H1 (cell line): ENCODE data around the gene ARRB1. TPM values are rescaled to one million over a fixed set of nuclear protein-coding genes. Genes with fewer than 3 reads are reported as not detected.
A peak's percentile ranks its signal among the peaks of the same experiment; 100 is the strongest.

Experiments used
- CTCF ChIA-PET: fragments of 300-600 bp; sonication (Branson Sonifier 250); formaldehyde crosslinking; loops from one replicate; lab custom pipeline; 2021; ENCODE audit not compliant: partially characterized antibody; lab: Charles Lee
- POLR2A ChIA-PET: fragments of 300-600 bp; sonication (Branson Sonifier 250); formaldehyde crosslinking; loops from one replicate; lab custom pipeline; 2021; ENCODE audit warnings: inconsistent platforms; ENCODE audit not compliant: partially characterized antibody; lab: Charles Lee
- DNase-seq, 2 experiments: peaks; one replicate each; pipeline versions ENCODE4 v3.0.0 to v3.0.0-alpha.2; 2010 to 2022; ENCODE audit warnings: low spot score in 2 of 2, low read depth in 1 of 2, mixed read lengths in 1 of 2
- FAIRE-seq: peaks from 2 replicates; lab custom pipeline; 2011; peaks lifted over from hg19 to GRCh38; lab: Jason Lieb, UNC
- H2AFZ ChIP-seq: 2 replicates; pipeline ENCODE4 v1.8.1; 2012; ENCODE audit warnings: low read length, inconsistent platforms
- H2AK5ac ChIP-seq: 2 replicates; pipeline ENCODE4 v1.6.1; 2013; ENCODE audit warnings: low read depth, low read length
- H2BK120ac ChIP-seq: replicated peaks from 2 replicates; pipeline ENCODE3; 2013; ENCODE audit warnings: low read depth, low read length, inconsistent platforms
- H2BK12ac ChIP-seq: 2 replicates; pipeline ENCODE4 v1.6.1; 2013; ENCODE audit warnings: low read depth, low read length
- H2BK15ac ChIP-seq: 2 replicates; pipeline ENCODE4 v1.6.1; 2013; ENCODE audit warnings: low read length
- H2BK20ac ChIP-seq: 2 replicates; pipeline ENCODE4 v1.6.1; 2013; ENCODE audit warnings: low read length
- H2BK5ac ChIP-seq: 2 replicates; pipeline ENCODE4 v1.6.1; 2013; ENCODE audit warnings: low read depth, low read length
- H3K14ac ChIP-seq: 2 replicates; pipeline ENCODE4 v1.6.1; 2013; ENCODE audit warnings: inconsistent platforms; ENCODE audit not compliant: insufficient read length
- H3K18ac ChIP-seq: 2 replicates; pipeline ENCODE4 v1.6.1; 2013; ENCODE audit warnings: low read length; ENCODE audit errors: extremely low read depth
- H3K23ac ChIP-seq: 2 replicates; pipeline ENCODE4 v1.6.1; 2013; ENCODE audit warnings: inconsistent platforms; ENCODE audit not compliant: insufficient read length
- H3K23me2 ChIP-seq: 2 replicates; pipeline ENCODE4 v1.6.1; 2013; ENCODE audit warnings: low read depth, low read length
- H3K27ac ChIP-seq: 2 replicates; pipeline ENCODE4 v1.6.1; 2011; ENCODE audit warnings: low read depth, low read length, inconsistent platforms
- H3K27me3 ChIP-seq, 4 experiments: replicated peaks in 1 of 4; 1 replicate in 1 of 4; 2 replicates in 3 of 4; pipeline versions ENCODE4 v1.6.1 to v1.8.1; 2011 to 2013; ENCODE audit warnings: low read length in 3 of 4, mild to moderate bottlenecking in 3 of 4, inconsistent platforms in 2 of 4, mixed read lengths in 2 of 4, moderate library complexity in 1 of 4; ENCODE audit not compliant: control insufficient read depth in 3 of 4, insufficient read depth in 3 of 4; ENCODE audit errors: extremely low read depth in 1 of 4
- H3K36me3 ChIP-seq, 4 experiments: 2 replicates each; pipeline versions ENCODE4 v1.6.1 to v1.8.1; 2011 to 2013; ENCODE audit warnings: mild to moderate bottlenecking in 4 of 4, low read length in 3 of 4, moderate library complexity in 2 of 4, control low read depth in 1 of 4, inconsistent platforms in 1 of 4; ENCODE audit not compliant: insufficient read depth in 4 of 4, control insufficient read depth in 2 of 4
- H3K4ac ChIP-seq: replicated peaks from 2 replicates; pipeline ENCODE3; 2013; ENCODE audit warnings: low read length, low read depth, mixed read lengths, inconsistent platforms; ENCODE audit not compliant: insufficient read length
- H3K4me1 ChIP-seq, 4 experiments: replicated peaks in 1 of 4; 1 replicate in 1 of 4; 2 replicates in 3 of 4; pipeline versions ENCODE4 v1.6.1 to v1.8.1; 2011 to 2013; ENCODE audit warnings: low read length in 3 of 4, inconsistent platforms in 2 of 4, mixed read lengths in 1 of 4; ENCODE audit not compliant: insufficient read depth in 4 of 4, control insufficient read depth in 3 of 4
- H3K4me2 ChIP-seq, 2 experiments: 2 replicates each; pipeline versions ENCODE4 v1.6.1 to v1.8.1; 2011 to 2013; ENCODE audit warnings: low read depth in 2 of 2, low read length in 2 of 2, control low read depth in 1 of 2, inconsistent platforms in 1 of 2, mild to moderate bottlenecking in 1 of 2; ENCODE audit not compliant: insufficient read depth in 1 of 2
- H3K4me3 ChIP-seq, 4 experiments: fragments of 200-600, 300-600 bp in 1 of 4; sonication (generic), shearing (Covaris generic), sonication (Bioruptor Twin) in 1 of 4; 2 replicates each; pipeline versions ENCODE4 v1.5.1 to v1.8.1; 2011 to 2016; ENCODE audit warnings: low read length in 4 of 4, low read depth in 3 of 4, control low read depth in 2 of 4, inconsistent platforms in 2 of 4, mild to moderate bottlenecking in 2 of 4, mixed read lengths in 1 of 4, moderate library complexity in 1 of 4; ENCODE audit not compliant: insufficient read depth in 2 of 4; ENCODE audit errors: extremely low read depth in 1 of 4
- H3K56ac ChIP-seq: replicated peaks from 2 replicates; pipeline ENCODE3; 2013; ENCODE audit warnings: low read depth, mild to moderate bottlenecking, mixed read lengths, low read length, inconsistent platforms; ENCODE audit not compliant: insufficient read length
- H3K79me1 ChIP-seq: 2 replicates; pipeline ENCODE4 v1.6.1; 2013; ENCODE audit warnings: low read depth, low read length, control low read depth
- H3K79me2 ChIP-seq, 2 experiments: 2 replicates each; pipeline versions ENCODE4 v1.6.1 to v1.8.1; 2012 to 2013; ENCODE audit warnings: low read length in 2 of 2, mild to moderate bottlenecking in 2 of 2, inconsistent platforms in 1 of 2; ENCODE audit not compliant: insufficient read depth in 2 of 2, control insufficient read depth in 1 of 2
- H3K9ac ChIP-seq, 4 experiments: replicated peaks in 1 of 4; 1 replicate in 1 of 4; 2 replicates in 3 of 4; pipeline versions ENCODE4 v1.6.1 to v1.8.1; 2011 to 2013; ENCODE audit warnings: low read depth in 3 of 4, low read length in 3 of 4, control low read depth in 2 of 4, mild to moderate bottlenecking in 2 of 4, moderate library complexity in 2 of 4, inconsistent platforms in 1 of 4; ENCODE audit errors: extremely low read depth in 1 of 4
- H3K9me3 ChIP-seq, 2 experiments: 2 replicates each; pipeline versions ENCODE4 v1.6.1 to v1.8.1; 2012 to 2013; ENCODE audit warnings: mild to moderate bottlenecking in 2 of 2, moderate library complexity in 2 of 2, control low read depth in 1 of 2, inconsistent platforms in 1 of 2, low read depth in 1 of 2, low read length in 1 of 2, mixed read lengths in 1 of 2; ENCODE audit not compliant: insufficient read depth in 2 of 2
- H4K20me1 ChIP-seq, 2 experiments: replicated peaks in 1 of 2; 2 replicates each; pipeline versions ENCODE3 to v1.8.1; 2011 to 2013; ENCODE audit warnings: inconsistent platforms in 2 of 2, low read length in 2 of 2, mild to moderate bottlenecking in 1 of 2; ENCODE audit not compliant: insufficient read depth in 2 of 2, control insufficient read depth in 1 of 2
- H4K5ac ChIP-seq: 2 replicates; pipeline ENCODE4 v1.6.1; 2013; ENCODE audit warnings: low read length, low read depth, mixed read lengths, inconsistent platforms; ENCODE audit not compliant: insufficient read length
- H4K8ac ChIP-seq: 2 replicates; pipeline ENCODE4 v1.8.0; 2013; ENCODE audit warnings: mild to moderate bottlenecking, moderate library complexity, low read length, inconsistent platforms; ENCODE audit not compliant: insufficient read depth; ENCODE audit errors: extremely low read depth
- H4K91ac ChIP-seq: replicated peaks from 2 replicates; pipeline ENCODE3; 2013; ENCODE audit warnings: low read length, mixed read lengths, inconsistent platforms; ENCODE audit not compliant: insufficient read length
- BRCA1 ChIP-seq: IDR thresholded peaks from 2 replicates; pipeline ENCODE4 v1.6.1; 2012; ENCODE audit warnings: low read depth, low read length, improper control_type of control experiment
- EGR1 ChIP-seq: IDR thresholded peaks from 2 replicates; pipeline ENCODE4 v1.6.1; 2011; ENCODE audit warnings: low read depth, low read length, borderline replicate concordance
- JUN ChIP-seq: IDR thresholded peaks from 2 replicates; pipeline ENCODE4 v1.6.1; 2011; ENCODE audit warnings: low read depth, mild to moderate bottlenecking, improper control_type of control experiment, low read length
- KDM5A ChIP-seq: fragments of 200-600 bp; IDR thresholded peaks from 2 replicates; pipeline ENCODE4 v1.7.1; 2012; ENCODE audit warnings: mild to moderate bottlenecking, low read length, inconsistent platforms, mixed read lengths
- POLR2AphosphoS5 ChIP-seq: IDR thresholded peaks from 2 replicates; pipeline ENCODE4 v1.6.1; 2011; ENCODE audit warnings: low read depth, low read length
- SAP30 ChIP-seq: fragments of 300-600 bp; sonication (generic); IDR thresholded peaks from 2 replicates; pipeline ENCODE4 v1.7.1; 2012; ENCODE audit warnings: low read length, moderate library complexity, mild to moderate bottlenecking, inconsistent platforms; ENCODE audit not compliant: insufficient read depth, insufficient replicate concordance
- SIN3A ChIP-seq, 2 experiments: IDR thresholded peaks in 1 of 2; conservative IDR thresholded peaks in 1 of 2; 2 replicates each; pipeline ENCODE4 v1.6.1; 2011 to 2012; ENCODE audit warnings: low read length in 2 of 2, improper control_type of control experiment in 1 of 2, low read depth in 1 of 2, mild to moderate bottlenecking in 1 of 2
- SRF ChIP-seq: IDR thresholded peaks from 2 replicates; pipeline ENCODE4 v1.6.1; 2011; ENCODE audit warnings: mild to moderate bottlenecking, low read depth, low read length, moderate library complexity
- TAF7 ChIP-seq: optimal IDR thresholded peaks from 2 replicates; pipeline ENCODE3; 2011; ENCODE audit warnings: low read depth, mild to moderate bottlenecking, inconsistent platforms, low read length, moderate library complexity, borderline replicate concordance
- WGBS, 2 experiments: shearing (Covaris generic) in 1 of 2; methylation state at CpG; one replicate each; pipeline versions ENCODE4 v1.1.6 to v1.1.7; 2013 to 2015; ENCODE audit warnings: low lambda C conversion rate in 2 of 2, mixed read lengths in 2 of 2, inconsistent platforms in 1 of 2, low coverage in 1 of 2, missing lambda C conversion rate in 1 of 2; ENCODE audit not compliant: insufficient replicate concordance in 2 of 2, insufficient coverage in 1 of 2, insufficient read length in 1 of 2; ENCODE audit errors: extremely low coverage in 1 of 2, missing lambda C conversion rate in 1 of 2; 5-methylcytosine and 5-hydroxymethylcytosine counted together
- polyA plus RNA-seq, 7 experiments: library from polyadenylated mRNA; depleted of rRNA in 3 of 7; stranded (reverse) in 5 of 7; unstranded in 2 of 7; fragments of >200 nt in 5 of 7; fragments of 200-250 nt in 2 of 7; gene quantifications; 1 replicate in 5 of 7; 2 replicates in 1 of 7; 4 replicates in 1 of 7; pipeline versions ENCODE4 v1.2.1 to v1.2.3, GENCODE V29; 2011 to 2013; ENCODE audit warnings: missing spikeins in 2 of 7, mixed read lengths in 2 of 7
- total RNA-seq: library from RNA; stranded (reverse); fragmentation: NEBNext Ultra II Directional; extraction: Animal tissue kit (Norgen Biotek cat#: 25700); gene quantifications from 2 replicates; pipeline ENCODE4 v1.2.1, GENCODE V29; 2021
- TF ChIP-seq, protein P1 (sequence below): IDR thresholded peaks from 2 replicates; pipeline ENCODE4 v1.6.1; 2012; ENCODE audit warnings: low read length, inconsistent platforms

Gene ARRB1
- total and polyA plus RNA-seq, 2 of the 8 experiments (the other 6 are each of a cell fraction or from before 2014, with no cell fraction given): 9.4 to 31.8 TPM

DNA sequence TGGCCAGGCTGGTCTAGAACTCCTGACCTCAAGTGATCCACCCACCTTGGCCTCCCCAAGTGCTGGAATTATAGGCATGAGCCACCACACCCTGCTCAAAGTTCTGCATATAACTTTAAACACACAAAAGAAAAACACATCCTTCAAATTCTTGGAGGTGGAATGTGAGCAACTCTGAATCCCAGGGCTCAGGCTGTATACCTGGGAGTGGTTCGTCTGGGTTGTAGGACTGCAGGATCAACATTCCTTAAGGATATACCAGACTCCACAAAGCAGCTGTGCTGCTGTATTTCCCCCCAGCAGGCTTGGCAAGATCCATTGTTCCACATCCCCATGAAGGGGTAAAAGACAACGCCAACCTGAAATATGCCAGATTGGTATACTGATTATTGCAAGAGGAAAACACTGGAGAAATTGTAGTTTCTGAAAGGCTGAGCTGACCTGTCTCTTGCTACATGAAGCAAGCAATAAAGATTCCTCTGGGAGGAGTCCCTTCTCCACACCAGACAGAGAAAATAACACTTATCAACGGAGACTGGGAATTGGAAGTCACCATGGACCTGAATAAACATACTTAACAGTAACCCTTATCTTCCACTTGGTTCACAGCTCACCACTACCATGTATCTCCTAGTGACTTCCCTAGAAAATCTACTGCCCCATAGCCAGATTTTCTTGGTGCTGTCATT is 35.6 kb upstream of the ARRB1 start:
- no peaks in the 10 kb centered on the region for H3K36me3 ChIP-seq
- 0 out of 7 replicates have a peak overlapping the region, but pooled peaks of 1 of the 4 experiments have one; percentile 28 for H3K9ac ChIP-seq
- WGBS, 2 experiments: 80% methylated on average over 3 of the region's 3 CpGs; no CpG with 5 or more reads in 1 of the 2 experiments
- H4K91ac ChIP-seq: no peak overlapping the region
- H3K4ac ChIP-seq: no peak overlapping the region
- H4K8ac ChIP-seq: no peak overlapping the region
- no peaks in the 10 kb centered on the region for H3K79me1 ChIP-seq
- no peak overlapping the region for H3K4me3 ChIP-seq
- H2BK12ac ChIP-seq: no peak overlapping the region
- H4K20me1 ChIP-seq: no peaks in the 10 kb centered on the region
- ChIA-PET CTCF (interaction anchor here (0.9 to 16.6 kb wide), 20 partner anchors 10 to 164 kb away, joined by 3 to 327 read pairs (median 12); partner anchors contain the start of gene ARRB1), POLR2A (interaction anchor here (0.6 to 20.0 kb wide), 4 partner anchors 16 to 156 kb away, joined by 3 to 269 read pairs (median 3); partner anchors contain the start of gene RPS3)
- H2BK120ac ChIP-seq: no peak overlapping the region
- no peaks in the 10 kb centered on the region for H3K23me2 ChIP-seq
- no peak overlapping the region for H2BK15ac ChIP-seq
- no peak for FAIRE-seq
- H4K5ac ChIP-seq: no peak overlapping the region
- peak in 1 of 2 experiments; percentile 29 for DNase-seq
- H3K4me1 ChIP-seq: peaks cover 0 to 6% (median 1%) of the 10 kb centered on the region in 4 experiments; a peak in 5 of 7 replicates
- no peak overlapping the region for H3K56ac ChIP-seq
- H3K23ac ChIP-seq: no peak overlapping the region
- H3K18ac ChIP-seq: no peak overlapping the region
- H3K27ac ChIP-seq: no peak overlapping the region
- no peaks in the 10 kb centered on the region for H3K9me3 ChIP-seq
- H2AK5ac ChIP-seq: no peak overlapping the region
- no peak overlapping the region; the same call in 1 of the 2 replicates for H2BK5ac ChIP-seq
- no peak overlapping the region for H2AFZ ChIP-seq
- no peaks in the 10 kb centered on the region for H3K79me2 ChIP-seq
- 0 out of 2 replicates have a peak overlapping the region, but pooled peaks have one; percentile 21 for H2BK20ac ChIP-seq
- no peak overlapping the region for H3K4me2 ChIP-seq
- no peaks in the 10 kb centered on the region for H3K27me3 ChIP-seq
- no peak overlapping the region for H3K14ac ChIP-seq
- TF ChIP-seq BRCA1 (no peak), EGR1 (no peak), SIN3A (conservative IDR thresholded peaks at IDR 0.05 in 1 of 2, IDR thresholded peaks at IDR 0.05 in 1 of 2; ENCODE audit: low read depth in 1 of 2, low read length in 2 of 2) (no peak), KDM5A (no peak), POLR2AphosphoS5 (no peak), SAP30 (no peak), JUN (no peak), TAF7 (no peak), SRF (no peak)
- TF ChIP-seq, protein P1, sequence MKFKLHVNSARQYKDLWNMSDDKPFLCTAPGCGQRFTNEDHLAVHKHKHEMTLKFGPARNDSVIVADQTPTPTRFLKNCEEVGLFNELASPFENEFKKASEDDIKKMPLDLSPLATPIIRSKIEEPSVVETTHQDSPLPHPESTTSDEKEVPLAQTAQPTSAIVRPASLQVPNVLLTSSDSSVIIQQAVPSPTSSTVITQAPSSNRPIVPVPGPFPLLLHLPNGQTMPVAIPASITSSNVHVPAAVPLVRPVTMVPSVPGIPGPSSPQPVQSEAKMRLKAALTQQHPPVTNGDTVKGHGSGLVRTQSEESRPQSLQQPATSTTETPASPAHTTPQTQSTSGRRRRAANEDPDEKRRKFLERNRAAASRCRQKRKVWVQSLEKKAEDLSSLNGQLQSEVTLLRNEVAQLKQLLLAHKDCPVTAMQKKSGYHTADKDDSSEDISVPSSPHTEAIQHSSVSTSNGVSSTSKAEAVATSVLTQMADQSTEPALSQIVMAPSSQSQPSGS: no peak
